Fibroblast of peridontal ligament (primary cell): ENCODE results near the gene RNU6-1.

Experiments
- DNase-seq: peaks from one replicate; pipeline ENCODE4 v3.0.0-alpha.2; 2010; ENCODE audit errors: extremely low read depth

The RNU6-1 gene

GRCh38 chr15:67801142-67801541, 38.7 kb downstream of the RNU6-1 start:
- no peak for DNase-seq

- no peak for DNase-seq
Observed at GRCh38 chr15:67799801-67800205, 40.0 kb downstream of the RNU6-1 start.

- DNase-seq = no peak
Observed at GRCh38 chr15:67796196-67797127, 43.4 kb downstream of the RNU6-1 start.

- DNase-seq = no peak
Observed at GRCh38 chr15:67794832-67795574, 44.8 kb downstream of the RNU6-1 start.

- no peak for DNase-seq
Observed at GRCh38 chr15:67792250-67792942, 47.4 kb downstream of the RNU6-1 start.

GRCh38 chr15:67790610-67791319, 49.1 kb downstream of the RNU6-1 start:
- DNase-seq = no peak
